ENCODE data around the gene RTL10. TPM values are rescaled to one million over a fixed set of nuclear protein-coding genes. Genes with fewer than 3 reads are reported as not detected.

Gene RTL10
- total RNA-seq, 4 donors from 2014 or later = 2.5 to 26.1 (median 22.8) TPM

GRCh38 chr22:19866665-19867009 lies 12.0 kb upstream of the RTL10 start:
- TF ChIP-seq CTCF (IDR thresholded peaks at IDR 0.05) = no peak
- TF ChIP-seq POLR2A (IDR thresholded peaks at IDR 0.05) = no peak
- no peak for DNase-seq
- H3K36me3 ChIP-seq = no peaks in the 10 kb centered on the region
- H3K9me3 ChIP-seq = no peaks in the 10 kb centered on the region
- no peak overlapping the region for H3K27ac ChIP-seq
- no peaks in the 10 kb centered on the region for H3K27me3 ChIP-seq
- H3K4me3 ChIP-seq = no peak overlapping the region
- H3K4me1 ChIP-seq = no peaks in the 10 kb centered on the region

GRCh38 chr22:19865141-19865829 lies 10.6 kb upstream of the RTL10 start:
- Histone ChIP-seq H3K27ac (no peak overlapping the region), H3K36me3 (no peaks in the 10 kb centered on the region), H3K4me1 (no peaks in the 10 kb centered on the region), H3K4me3 (no peak overlapping the region), H3K27me3 (no peaks in the 10 kb centered on the region), H3K9me3 (no peaks in the 10 kb centered on the region)
- DNase-seq = peak in 1 of 3 donors; percentile 15
- TF ChIP-seq CTCF (IDR thresholded peaks at IDR 0.05) = no peak

GRCh38 chr22:19864538-19865106 lies 9.9 kb upstream of the RTL10 start:
- Histone ChIP-seq H3K4me3 (no peak overlapping the region), H3K4me1 (no peaks in the 10 kb centered on the region), H3K27ac (no peak overlapping the region), H3K9me3 (no peaks in the 10 kb centered on the region), H3K27me3 (no peaks in the 10 kb centered on the region), H3K36me3 (no peaks in the 10 kb centered on the region)
- no peak for DNase-seq
- no peak for TF ChIP-seq CTCF (IDR thresholded peaks at IDR 0.05)
- no peak for TF ChIP-seq POLR2A (IDR thresholded peaks at IDR 0.05)

- H3K36me3 ChIP-seq = no peaks in the 10 kb centered on the region
- H3K9me3 ChIP-seq = no peaks in the 10 kb centered on the region
- no peak overlapping the region for H3K27ac ChIP-seq
- TF ChIP-seq POLR2A (IDR thresholded peaks at IDR 0.05) = no peak
- no peak for TF ChIP-seq CTCF (IDR thresholded peaks at IDR 0.05)
- H3K27me3 ChIP-seq = no peaks in the 10 kb centered on the region
- H3K4me1 ChIP-seq = no peaks in the 10 kb centered on the region
- DNase-seq = no peak
- no peak overlapping the region for H3K4me3 ChIP-seq
Measured at GRCh38 chr22:19863571-19863970, 8.9 kb upstream of the RTL10 start.

GRCh38 chr22:19862619-19863246 lies 8.1 kb upstream of the RTL10 start:
- TF ChIP-seq CTCF (IDR thresholded peaks at IDR 0.05) (no peak), POLR2A (IDR thresholded peaks at IDR 0.05) (no peak)
- Histone ChIP-seq H3K4me1 (no peaks in the 10 kb centered on the region), H3K27ac (no peak overlapping the region), H3K36me3 (no peaks in the 10 kb centered on the region), H3K27me3 (no peaks in the 10 kb centered on the region), H3K4me3 (no peak overlapping the region), H3K9me3 (no peaks in the 10 kb centered on the region)
- DNase-seq = no peak
